ENCODE measurements around the gene DSTN. TPM values are rescaled to one million over a fixed set of nuclear protein-coding genes. Genes with fewer than 3 reads are reported as not detected.

The DSTN gene
- total RNA-seq, 1 experiment from 2014 or later, result 412 TPM

- Histone ChIP-seq H3K9me3 (ENCODE audit: control insufficient read depth, insufficient read depth, low read depth, low read length) (no peaks in the 10 kb centered on the region), H3K27me3 (ENCODE audit: control insufficient read depth, insufficient read depth, low read length) (no peaks in the 10 kb centered on the region), H3K4me3 (ENCODE audit: low read depth in 2 of 2, low read length in 2 of 2) (no peak overlapping the region), H3K36me3 (ENCODE audit: control insufficient read depth, insufficient read depth, low read length) (no peaks in the 10 kb centered on the region; the same call in 1 of the 2 replicates), H3K4me1 (ENCODE audit: control insufficient read depth, insufficient read depth, low read length) (no peaks in the 10 kb centered on the region), H3K27ac (ENCODE audit: low read length) (no peak overlapping the region)
- TF ChIP-seq SIN3A (IDR thresholded peaks at IDR 0.05; ENCODE audit: borderline replicate concordance, insufficient read depth, low read depth, low read length) (no peak), REST (IDR thresholded peaks at IDR 0.05; ENCODE audit: insufficient read depth in 1 of 2, low read depth in 2 of 2, low read length in 1 of 2) (no peak), TCF7L2 (IDR thresholded peaks at IDR 0.05; ENCODE audit: low read depth, low read length) (no peak), POLR2AphosphoS5 (IDR thresholded peaks at IDR 0.05; ENCODE audit: low read depth, low read length) (no peak), CTCF (IDR thresholded peaks at IDR 0.05) (no peak)
- DNase-seq (ENCODE audit: low read depth, low spot score), result no peak
- ChIA-PET POLR2A (no interaction called here), CTCF (no interaction called here)
- no TSS peak for BruUV-seq (replicated peaks)
- in situ Hi-C loops (cut with HindIII; ENCODE audit: low pct_unique_long_range_greater_than_20kb, low sequenced_read_pairs) (no loop called here), intact Hi-C loops (cut with micrococcal nuclease; ENCODE audit: unreplicated experiment) (no loop called here)
- no peak for ATAC-seq
Observed at GRCh38 chr20:17633221-17633849, 63.5 kb downstream of the DSTN start.

GRCh38 chr20:17633850-17634500 lies 64.1 kb downstream of the DSTN start:
- TF ChIP-seq CTCF (IDR thresholded peaks at IDR 0.05) (no peak), POLR2AphosphoS5 (IDR thresholded peaks at IDR 0.05; ENCODE audit: low read depth, low read length) (no peak), TCF7L2 (IDR thresholded peaks at IDR 0.05; ENCODE audit: low read depth, low read length) (no peak), SIN3A (IDR thresholded peaks at IDR 0.05; ENCODE audit: borderline replicate concordance, insufficient read depth, low read depth, low read length) (no peak), REST (IDR thresholded peaks at IDR 0.05; ENCODE audit: insufficient read depth in 1 of 2, low read depth in 2 of 2, low read length in 1 of 2) (no peak)
- CTCF ChIA-PET, result interaction anchor here (1.0 kb wide), 1 partner anchor 15 kb away, joined by 3 read pairs; no protein-coding TSS in a partner anchor
- no peaks in the 10 kb centered on the region for H3K9me3 ChIP-seq (ENCODE audit: control insufficient read depth, insufficient read depth, low read depth, low read length)
- DNase-seq (ENCODE audit: low read depth, low spot score), result no peak
- H3K27me3 ChIP-seq (ENCODE audit: control insufficient read depth, insufficient read depth, low read length), result no peaks in the 10 kb centered on the region
- intact Hi-C loops (cut with micrococcal nuclease; ENCODE audit: unreplicated experiment), result no loop called here
- POLR2A ChIA-PET, result no interaction called here
- no peak overlapping the region for H3K27ac ChIP-seq (ENCODE audit: low read length)
- no peak for ATAC-seq
- no peaks in the 10 kb centered on the region for H3K4me1 ChIP-seq (ENCODE audit: control insufficient read depth, insufficient read depth, low read length)
- in situ Hi-C loops (cut with HindIII; ENCODE audit: low pct_unique_long_range_greater_than_20kb, low sequenced_read_pairs), result no loop called here
- no peak overlapping the region for H3K4me3 ChIP-seq (ENCODE audit: low read depth in 2 of 2, low read length in 2 of 2)
- H3K36me3 ChIP-seq (ENCODE audit: control insufficient read depth, insufficient read depth, low read length), result no peaks in the 10 kb centered on the region; the same call in 1 of the 2 replicates
- BruUV-seq (replicated peaks), result no TSS peak

Data from Panc1 (cell line).